Measurements from ENCODE around the gene PELI3.

GRCh38 chr11:66417000-66417399, 49.7 kb upstream of the PELI3 start:
- TF ChIP-seq CTCF (IDR thresholded peaks at IDR 0.05) (no peak), EP300 (IDR thresholded peaks at IDR 0.05) (no peak), POLR2AphosphoS5 (IDR thresholded peaks at IDR 0.05) (no peak), POLR2A (IDR thresholded peaks at IDR 0.05) (no peak)
